Activated naive CD4-positive, alpha-beta T cell (primary cell): Measurements from ENCODE around the gene GRAMD4.
A peak's percentile ranks its signal among the peaks of the same experiment; 100 is the strongest.

Experiments
- DNase-seq, 4 experiments: peaks; one replicate each; lab custom pipeline; 2025; lab: John Stamatoyannopoulos, UW

Gene GRAMD4, protein sequence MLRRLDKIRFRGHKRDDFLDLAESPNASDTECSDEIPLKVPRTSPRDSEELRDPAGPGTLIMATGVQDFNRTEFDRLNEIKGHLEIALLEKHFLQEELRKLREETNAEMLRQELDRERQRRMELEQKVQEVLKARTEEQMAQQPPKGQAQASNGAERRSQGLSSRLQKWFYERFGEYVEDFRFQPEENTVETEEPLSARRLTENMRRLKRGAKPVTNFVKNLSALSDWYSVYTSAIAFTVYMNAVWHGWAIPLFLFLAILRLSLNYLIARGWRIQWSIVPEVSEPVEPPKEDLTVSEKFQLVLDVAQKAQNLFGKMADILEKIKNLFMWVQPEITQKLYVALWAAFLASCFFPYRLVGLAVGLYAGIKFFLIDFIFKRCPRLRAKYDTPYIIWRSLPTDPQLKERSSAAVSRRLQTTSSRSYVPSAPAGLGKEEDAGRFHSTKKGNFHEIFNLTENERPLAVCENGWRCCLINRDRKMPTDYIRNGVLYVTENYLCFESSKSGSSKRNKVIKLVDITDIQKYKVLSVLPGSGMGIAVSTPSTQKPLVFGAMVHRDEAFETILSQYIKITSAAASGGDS

DNA sequence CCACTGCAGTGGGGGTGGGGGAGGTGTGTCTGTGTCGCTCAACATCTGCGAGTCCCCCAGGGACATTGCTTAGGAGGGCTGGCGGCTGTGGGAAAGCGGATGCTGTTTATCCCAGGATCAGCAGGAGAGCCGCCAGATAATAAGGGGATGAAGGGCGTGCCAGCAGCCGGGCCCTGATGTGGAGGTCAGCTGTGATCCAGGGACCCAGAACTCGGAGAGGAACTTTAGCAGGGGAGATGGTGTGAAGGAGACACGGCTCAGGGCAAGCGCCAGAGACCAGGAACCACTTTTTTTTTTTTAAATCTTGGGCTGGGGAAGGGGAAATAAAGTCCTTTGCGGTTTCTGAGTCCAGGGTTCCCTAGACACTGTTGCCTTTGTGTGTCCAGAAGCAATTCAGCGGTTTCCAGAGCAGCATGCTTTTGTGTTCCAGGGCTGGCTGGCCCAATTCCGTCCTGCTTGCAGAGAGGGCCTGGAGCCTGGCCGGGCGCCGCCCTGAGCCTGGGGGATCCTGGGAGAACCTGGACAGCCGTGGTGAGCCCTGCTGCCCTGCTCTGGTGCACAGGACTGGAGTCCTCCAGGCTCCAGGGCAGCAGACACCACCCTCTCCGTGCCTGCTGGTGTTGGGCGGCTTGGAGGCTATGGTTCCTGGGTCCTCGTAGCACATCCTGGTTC is at the start of gene GRAMD4:
Gene GRAMD4 (plus strand): TSS at position 557 of the 672 bp plus-strand sequence. CDS start 6,414 bp downstream, outside the sequence.
- no peak for DNase-seq

DNA sequence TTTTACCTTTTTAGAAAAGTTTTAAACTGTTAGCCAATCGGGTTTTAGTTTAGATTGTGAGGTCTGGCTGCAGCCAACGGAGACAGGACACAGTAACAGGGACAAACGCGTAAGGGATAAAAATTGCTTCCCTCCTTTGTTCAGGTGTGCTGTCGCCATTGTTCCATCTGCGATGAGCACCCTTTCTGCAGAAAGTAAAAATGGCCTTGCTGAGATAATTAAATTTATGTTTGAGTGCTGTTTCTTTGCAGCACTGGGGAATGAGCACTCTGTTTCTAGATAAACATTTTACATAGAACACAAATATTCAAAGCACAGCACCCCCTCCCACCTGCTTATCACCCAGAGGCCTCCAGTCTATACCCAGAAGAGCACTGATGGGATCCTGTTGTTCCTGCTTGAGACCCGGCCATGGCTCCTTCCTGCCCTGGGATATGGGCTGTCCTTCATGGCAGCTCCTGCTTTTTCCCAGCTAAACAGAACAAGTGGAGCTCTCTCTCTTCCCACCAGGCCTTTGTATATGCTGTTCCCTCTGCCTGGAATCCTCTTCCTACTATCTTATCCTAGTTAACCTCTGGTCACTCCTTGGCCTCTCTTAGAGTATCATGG is 48.4 kb upstream of the GRAMD4 start:
- no peak for DNase-seq

DNA sequence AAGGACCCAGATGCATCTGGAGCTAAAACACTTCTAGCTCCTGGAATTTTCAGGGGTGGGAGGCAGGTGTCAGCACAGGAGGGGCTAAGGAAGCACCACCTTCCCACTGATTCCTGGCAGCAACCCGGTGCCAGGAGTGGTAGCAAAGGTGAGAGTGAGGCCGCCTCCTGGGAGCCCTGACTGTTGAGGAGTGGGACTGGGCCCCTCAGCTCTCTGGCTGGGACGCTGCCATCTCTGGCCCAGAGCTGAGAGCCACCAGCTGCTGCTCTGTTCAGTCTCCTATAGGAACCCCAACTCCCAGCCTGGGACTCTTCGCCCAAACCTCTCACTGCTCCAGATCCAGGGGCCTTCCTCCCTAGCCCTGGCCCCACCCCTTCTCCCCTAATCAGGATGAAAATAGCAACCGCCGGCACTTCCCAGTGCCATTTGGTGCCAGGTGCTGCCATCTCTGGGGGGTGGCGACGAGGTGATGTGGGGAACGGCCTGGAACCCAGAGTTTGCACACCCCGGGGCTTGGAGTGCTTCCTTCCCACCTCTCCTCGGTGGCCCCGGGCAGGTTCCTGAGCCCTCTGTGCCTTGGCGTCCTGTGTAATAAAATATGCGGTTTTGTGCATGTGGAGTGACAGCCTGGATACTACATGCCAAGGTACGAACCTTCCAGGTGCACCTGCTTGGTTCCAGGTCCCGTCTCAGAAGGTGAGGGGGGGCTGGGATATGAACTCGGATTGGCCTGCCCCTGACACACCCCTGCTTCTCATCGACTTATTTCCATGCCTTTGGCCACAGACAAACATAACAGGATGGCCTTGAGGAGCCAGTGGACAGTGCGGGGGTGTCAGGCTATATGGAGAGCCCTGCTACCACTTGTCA is 47.0 kb upstream of the GRAMD4 start:
- DNase-seq, result no peak

DNA sequence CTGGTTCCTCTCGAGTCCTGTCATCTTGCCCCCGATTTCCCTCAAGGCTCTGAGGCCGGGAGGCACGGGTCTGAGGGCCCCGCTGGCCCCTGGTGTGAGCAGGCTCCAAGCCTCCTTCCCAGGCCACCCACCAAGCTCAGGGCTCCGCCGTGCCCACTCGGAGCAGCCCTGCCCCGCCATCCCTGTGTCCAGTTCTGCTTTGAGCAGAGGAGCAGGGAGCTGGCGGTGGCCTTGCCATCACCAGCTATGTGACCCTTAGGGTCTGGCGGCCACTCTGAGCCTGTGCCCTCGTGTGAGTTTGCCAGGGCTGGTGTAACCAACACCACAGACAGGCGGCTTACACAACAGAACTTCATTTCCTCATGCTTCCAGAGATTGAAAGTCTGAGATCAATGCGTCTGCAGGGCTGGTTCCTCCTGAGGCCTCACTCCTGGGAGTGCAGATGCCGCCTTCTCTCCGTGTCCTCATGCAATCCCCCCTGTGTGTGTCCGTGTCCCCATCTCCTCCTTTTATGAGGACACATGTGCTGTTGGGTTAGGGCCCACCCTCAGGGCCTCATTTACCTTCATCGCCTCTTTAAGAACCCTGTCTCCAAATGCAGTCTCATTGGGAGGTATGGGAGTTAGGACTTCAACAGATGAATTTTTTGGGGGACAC is 46.3 kb upstream of the GRAMD4 start:
- DNase-seq, result no peak

DNA sequence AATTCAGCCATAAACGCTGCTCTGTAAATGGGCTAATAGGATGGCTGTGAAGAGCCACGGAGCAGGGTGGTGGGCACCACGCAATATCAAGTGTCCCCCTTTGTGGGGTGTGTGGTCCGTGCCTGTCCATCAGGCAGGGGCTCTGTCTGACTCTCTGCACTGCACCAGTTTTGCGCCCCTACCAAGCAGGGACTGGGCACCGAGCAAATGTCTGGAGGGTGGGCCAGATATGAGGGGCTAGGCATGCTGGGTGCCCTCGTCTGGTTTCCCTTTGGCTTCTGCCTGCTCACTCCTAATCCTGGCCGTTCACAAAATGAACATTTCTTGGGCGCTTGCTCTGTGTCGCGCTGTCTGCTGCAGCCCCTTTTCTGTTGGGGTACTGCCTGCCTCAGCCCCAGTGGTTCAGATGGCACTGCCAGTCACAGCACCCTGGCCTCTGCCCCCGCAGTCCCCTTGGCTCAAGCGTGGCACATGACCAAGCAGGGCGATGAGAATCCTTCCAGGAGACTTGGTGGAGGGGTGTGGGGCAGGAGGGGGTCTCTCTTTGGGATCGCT is 45.7 kb upstream of the GRAMD4 start:
- no peak for DNase-seq

DNA sequence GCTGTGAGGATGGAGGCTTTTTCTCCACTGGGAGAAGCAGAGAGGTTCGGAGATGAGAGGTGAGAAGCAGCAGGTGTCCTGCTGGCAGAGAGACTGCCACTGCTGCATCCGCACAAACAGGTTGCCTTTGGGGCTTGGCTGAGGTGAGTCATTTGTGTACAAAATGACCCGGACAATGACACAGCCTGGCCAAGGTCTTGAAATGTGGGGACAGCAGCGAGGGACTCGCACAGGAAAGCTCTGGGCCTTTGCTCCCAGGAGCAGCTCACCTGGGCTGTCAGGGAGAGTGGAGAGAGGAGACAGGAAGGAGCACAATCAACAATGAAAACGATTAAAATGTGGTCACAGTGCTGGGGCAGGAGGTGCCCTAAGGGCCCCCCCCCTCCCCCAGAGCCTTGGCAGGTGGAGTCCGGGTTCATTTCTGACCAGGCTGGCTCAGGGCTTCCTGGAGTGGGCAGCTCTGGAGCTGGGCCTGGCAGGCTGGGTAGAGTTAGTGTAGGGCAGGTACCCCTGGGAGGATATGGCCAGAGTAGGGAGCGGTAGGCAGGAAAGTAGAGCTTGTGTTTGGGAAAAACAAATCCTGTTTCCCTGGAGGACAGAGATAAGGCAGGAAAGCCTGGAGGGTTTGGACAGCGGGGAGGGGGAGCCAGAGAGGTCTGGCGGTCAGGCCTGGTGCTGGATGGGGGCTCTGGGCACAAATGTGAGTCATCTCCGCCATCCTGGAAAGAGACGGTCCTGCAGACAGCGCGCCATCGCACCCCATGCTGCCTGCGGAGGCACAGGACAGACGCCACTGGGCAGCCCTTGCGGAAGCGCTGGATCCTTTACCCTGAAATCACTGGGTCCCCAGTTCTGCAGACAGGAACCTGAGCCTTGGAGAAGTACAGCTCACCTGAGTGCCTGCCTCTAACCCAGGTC is 44.9 kb upstream of the GRAMD4 start:
- DNase-seq, result no peak

DNA sequence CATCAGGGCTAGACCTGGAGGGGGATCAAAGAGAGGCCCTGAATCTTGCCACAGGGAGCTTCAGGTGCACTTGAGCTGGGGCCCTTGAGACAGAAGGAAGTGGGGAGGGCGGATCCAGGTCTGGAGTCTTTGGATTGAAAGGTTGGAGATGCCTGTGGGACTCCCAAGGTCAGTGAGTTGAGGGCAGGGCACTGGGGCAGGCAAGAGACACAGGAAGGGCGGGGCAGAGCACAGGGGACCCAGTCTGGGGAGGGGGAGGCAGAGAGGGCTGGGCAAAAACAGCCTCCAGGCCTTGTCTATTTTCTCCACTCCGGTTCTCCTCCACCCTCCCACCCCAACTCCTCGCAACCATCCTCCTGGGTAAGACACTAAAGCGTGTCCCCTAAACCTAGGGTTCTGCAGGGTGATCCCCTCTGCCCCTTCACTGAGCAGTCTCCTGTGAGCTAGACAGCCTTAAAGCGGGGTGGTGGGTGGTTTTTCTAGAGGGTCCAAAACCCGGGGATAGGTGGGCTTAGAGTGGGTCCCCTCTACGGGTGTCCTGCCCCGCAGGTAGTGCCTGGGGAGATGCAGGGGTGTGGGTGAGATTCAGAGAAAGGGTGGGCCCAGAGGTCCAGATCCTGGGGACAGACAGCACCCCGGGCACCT is 44.2 kb upstream of the GRAMD4 start:
- DNase-seq, result no peak

DNA sequence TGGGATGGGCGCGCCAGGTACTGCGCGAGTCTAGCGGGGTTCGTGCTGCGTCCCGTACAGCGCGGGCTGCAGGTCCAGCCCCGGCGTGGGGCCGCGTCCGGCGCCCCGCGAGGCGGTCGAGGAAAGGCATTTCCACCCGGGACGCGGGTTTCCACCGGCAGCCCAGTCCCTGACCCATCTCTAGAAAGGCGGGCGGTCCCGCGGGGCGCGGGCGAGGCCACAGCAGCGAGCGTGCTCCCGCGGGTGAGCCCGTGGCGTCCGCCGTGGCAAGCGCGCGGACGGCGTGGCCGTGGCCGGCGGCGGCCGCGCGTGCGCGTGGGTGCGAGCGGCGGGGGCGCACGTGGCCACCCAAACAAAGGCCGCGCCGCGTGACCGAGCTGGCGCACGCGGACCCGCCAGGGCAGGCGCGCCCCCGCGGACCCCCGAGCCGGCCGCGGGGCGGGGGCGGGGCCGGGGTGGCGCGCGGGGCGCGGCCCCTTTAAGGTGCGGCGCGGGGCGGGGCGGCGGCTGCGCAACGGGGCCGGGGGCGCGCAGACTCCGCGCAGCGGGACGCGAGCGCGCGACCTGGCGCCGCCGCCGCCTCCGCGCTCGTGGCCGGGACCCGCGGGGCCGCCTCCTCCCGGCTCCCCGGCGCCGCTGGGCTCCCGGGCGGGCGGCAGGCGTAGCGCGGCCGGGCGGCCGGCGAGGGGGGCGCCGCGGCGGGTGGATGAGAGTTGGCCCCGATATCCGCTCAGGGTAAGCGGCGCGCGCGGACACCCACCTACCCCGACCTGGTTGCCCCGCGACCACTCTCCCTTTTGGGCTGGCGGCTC is 43.4 kb upstream of the GRAMD4 start:
- DNase-seq, result peak in 2 of 4 experiments; percentile 23 to 63

DNA sequence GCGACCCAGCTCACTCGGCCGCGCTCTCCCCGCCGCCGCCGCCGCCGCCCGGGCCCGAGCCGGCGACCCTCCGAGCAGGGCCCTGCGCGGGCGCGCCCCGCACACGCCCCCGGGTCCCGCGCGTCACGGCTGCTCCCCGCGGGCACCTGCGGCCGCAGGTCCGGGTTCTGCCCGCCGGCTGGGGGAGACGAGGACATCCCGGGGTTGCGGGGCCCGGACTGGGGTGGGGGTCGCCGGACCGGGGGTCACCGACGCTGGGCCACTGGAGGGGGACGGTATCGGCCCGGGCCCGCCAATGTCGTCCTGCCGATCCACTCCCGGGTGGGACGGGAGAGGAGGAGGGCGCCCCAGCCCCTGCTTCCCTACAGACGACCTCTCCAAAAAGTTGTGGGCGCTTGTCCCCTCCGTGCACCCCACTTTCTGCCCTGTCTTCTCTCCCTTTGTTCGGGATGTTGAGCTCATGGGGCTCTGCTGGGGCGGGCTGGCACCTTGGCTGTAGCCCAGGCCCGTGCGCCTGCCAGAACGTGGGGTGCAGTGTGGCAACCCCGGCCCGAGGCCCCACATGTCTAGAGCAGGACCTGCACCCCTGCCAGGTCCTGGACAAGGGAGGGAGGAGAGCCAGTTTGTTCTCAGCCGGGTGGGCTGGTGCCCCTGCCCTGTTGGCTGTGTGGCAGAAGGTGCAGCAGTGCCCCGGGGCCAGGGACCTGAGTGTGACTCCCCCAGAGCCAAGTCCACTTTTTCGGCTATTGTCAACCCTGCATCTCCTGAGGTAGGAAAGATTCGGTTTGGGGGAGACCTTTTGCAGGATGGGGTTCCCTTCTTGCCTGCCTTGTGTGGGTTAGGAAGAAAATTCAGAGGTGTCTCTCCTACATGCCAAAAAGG is 42.6 kb upstream of the GRAMD4 start:
- DNase-seq, result no peak

DNA sequence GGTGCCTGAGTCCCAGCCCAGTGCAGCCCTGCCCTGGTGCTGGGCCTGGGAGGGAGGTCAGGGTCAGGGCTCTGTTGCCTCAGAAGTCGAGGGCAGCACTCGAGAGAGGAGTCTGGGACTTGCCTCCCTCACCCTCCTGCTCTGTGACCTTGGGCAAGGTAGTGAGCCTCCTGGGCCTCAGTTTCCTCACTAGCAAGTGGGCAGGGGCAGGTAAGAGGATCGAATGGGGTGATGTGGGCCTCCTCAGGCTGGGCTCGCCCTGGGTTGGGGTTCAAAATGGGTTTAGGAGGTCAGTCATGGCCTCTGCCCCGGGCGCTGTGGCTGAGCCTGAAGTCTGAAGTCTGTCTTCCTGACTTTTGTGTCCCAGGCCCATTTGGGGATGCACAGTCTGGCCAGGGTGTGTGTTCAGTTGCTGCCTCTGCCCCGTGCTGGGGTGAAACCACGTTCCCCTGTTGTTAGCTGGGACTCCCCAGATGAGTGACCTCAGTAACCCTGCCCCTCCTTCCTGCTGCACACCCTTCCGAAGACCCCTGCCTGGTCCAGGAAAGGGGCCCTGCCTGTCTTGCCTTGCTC is 41.8 kb upstream of the GRAMD4 start:
- no peak for DNase-seq

DNA sequence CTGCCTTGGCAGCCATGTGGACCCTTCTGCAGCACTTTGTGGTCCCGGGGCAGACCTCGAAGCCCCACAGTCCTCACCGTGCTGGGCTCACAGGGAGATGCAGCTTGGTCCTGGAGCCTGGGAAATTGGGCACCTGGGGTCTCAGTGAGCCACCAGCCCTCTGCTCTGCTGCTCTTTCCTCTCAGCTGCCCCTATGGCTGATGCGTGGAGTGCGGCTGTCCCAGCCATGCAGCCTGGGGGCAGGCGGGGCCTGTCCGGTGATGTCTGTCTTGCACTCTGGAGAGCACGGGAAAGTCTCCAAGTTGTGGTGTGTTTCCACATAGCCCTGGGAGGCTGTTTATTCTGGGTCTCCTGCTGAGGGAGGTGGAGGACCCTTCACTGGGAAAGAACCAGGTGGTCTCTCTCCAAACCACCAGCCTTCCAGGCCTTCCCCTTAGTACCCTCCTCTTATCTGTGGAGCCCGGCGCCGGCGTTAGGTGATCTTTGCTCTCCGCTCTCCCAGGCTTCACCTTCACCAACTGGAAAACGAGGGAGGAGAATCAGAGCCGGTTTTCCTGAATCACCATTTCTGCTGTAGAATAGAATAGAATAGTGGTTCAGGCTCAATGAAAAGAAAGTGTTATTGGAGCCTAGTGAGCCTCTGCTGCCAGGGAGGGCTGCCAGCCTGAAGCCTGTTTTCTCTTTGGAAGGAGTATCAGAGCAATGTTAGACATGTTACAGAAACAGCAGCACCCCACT is 41.2 kb upstream of the GRAMD4 start:
- no peak for DNase-seq

DNA sequence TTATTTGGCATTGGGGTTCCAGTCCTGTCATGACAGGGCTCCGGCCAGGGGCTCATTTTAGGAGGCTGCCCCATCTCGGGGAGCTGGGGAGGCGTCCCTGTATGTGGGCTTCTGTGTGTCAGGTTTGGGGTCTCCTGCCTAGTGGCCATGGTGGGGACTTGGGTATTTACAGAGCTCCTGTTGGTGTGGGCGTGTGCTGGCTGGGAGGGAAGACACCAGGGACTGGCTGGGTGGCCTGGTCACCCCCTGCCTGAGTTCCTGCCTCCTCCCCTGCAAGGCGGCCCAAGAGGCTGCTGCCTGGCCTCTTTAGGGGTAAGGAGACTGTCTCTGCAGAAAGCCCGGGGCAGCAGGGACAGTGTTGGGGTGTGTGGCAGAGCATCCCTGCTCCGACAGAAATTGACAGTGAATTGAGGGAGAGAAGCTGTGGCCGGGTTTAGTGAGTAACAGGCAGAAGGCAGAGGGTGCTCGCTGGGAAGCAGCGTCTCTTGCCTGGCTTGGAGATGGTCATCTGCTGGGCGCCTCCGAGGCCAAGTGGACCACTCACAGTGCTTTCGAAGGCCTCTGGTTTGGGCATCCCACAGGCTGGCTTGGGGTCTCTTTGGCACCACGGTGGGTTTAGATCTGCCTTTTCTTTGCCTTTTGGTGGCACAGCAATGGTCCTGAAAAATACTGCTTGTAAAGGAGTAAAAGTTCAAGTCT is 40.3 kb upstream of the GRAMD4 start:
- DNase-seq, result no peak

DNA sequence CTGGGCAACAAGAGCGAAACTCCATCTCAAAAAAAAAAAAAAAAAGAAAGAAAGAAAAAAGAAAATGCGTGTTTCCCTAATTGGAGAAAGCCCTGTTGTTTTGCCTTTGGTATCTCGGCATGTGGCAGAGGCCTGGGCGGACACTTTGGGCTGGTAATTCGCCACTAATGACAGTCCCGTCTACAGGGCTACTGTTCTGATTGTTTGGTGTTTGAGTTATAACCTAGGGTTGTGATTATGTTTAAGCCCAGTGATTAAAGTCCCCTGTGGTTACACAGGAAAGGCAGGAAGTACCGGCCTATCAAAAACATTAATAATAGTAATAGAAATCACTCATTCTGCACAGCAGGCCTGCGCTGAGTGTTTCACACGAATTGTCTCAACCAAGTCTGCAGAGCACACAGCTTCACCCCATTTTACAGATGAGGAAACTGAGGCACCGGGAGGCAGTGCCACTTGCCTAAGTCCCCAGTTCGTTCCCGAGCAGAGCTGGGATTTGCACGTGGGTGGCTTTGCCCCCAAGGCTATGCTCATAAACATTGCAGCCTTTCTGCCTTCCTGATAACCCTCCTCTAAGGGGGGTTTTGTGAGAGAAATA is 39.1 kb upstream of the GRAMD4 start:
- DNase-seq, result no peak

DNA sequence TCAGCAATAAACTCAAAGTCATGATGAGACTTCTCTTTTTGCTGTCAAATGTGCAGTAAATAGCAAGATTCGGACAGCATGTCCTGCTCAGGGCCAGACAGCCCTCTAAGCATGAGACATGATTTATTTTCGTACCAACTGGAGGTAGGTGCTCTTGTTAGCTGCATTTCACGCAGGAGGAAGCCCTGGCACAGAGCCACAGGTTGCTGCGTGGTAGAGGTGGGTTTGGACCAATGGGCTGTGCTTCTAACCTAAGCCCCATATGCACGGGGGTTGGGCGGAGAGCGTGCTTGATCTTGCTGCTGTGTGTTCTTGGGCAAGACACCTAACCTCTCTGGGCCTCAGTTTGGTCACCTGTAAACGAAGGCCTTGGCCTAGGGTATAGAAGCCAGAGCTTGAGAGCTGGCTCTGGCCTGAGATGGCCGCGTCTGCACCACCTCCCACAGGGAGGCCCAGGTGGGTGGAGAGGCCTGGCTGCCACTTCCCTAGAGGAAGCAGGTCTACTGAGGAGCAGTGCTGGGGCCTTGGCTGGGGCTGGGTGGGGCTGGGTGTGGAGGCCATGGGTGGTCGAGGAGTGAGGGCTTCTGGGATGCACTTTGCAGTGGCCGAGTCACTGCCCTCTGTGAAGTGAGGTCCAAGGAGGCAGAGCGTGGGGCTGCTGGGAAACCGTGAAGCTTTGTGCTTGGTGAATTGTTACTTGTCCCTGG is 38.5 kb upstream of the GRAMD4 start:
- no peak for DNase-seq
